ENCODE measurements around the gene ZNF407.

ZNF407 gene

GRCh38 chr18:74725690-74726089 lies 128.0 kb downstream of the ZNF407 start:
- no peak for DNase-seq (ENCODE audit: low read depth)

DNA sequence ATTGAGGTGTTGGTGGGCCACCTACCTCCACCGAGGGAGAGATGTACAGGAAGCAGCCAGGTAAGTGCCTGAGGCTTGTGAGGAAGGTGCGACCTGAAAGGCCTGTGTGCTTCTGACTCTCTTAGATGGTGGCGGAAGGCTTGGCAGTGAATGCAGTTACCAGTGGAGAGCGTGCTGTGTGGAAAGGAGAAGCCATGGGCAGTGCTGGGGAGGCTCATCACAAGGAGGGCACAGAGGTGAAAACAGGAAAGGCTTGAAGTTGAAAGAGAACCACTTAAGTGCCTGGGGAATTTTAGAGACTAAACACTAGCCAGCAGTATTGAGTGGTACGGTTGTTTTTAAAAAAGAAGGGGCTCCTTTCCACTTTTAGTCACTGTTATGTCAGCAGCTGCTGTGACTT lies 130.9 kb downstream of the ZNF407 start:
- no peak for DNase-seq (ENCODE audit: low read depth)

GRCh38 chr18:74731097-74731496 lies 133.4 kb downstream of the ZNF407 start:
- peak; percentile 76 for DNase-seq (ENCODE audit: low read depth)

DNA sequence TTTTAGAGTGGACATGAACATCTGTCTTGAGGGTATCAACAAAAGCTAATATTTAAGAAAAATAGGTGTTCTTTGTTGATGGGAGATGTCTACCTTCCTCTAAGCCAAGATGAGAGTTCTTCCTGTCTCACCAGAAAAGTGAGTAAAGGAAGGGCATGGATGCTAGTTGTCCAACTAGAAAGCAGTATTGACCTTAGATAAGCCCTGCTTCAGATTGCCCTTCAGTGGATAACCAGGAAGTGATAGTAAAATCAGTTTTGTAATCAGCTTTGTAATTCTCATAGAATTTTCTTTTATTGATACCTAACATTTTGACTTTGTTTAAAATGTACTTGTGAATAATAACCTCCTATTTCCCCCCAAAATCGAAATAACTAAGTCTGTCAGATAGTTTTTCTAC lies 134.7 kb downstream of the ZNF407 start:
- DNase-seq (ENCODE audit: low read depth), result no peak

DNA sequence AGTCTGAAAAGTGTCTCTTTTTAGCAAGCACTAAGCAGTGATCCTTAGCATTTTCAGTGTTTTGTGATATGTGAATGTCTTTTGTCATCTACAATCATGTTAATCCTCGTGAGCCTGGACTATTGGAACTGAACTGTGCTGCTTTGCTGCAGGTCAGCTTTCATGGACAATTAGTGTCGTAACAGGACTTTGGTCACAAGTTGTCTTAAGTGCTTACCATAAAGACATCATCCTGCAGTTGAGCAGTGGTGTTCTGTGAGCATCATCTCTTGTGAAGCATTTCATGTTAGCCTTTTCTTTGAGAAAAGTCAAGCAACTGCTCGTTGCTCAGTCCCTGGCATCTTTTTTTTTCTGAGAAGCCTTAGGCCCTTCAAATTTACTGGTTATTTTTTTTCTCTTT lies 135.9 kb downstream of the ZNF407 start:
- DNase-seq (ENCODE audit: low read depth), result no peak

DNA sequence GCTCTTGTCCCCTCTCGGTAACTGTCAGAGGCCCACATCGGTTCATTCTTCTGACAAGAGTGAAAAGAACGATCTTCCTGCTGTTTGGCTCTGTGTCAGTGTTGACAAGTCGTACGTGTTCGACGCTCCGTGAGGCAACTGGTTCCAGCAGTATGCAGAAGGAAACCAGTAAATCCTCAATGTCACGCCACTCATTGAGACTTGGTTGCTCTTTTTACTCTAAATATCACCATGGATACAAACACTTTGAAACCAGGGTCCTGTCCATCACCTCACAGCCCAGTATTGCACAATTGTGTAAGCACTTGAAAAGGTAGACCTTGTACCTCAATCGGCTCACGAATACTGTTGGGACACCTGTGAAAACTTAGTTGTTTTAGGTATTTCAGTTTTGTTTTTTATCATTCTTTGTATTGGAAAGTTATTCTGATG lies 136.4 kb downstream of the ZNF407 start:
- no peak for DNase-seq (ENCODE audit: low read depth)

DNA sequence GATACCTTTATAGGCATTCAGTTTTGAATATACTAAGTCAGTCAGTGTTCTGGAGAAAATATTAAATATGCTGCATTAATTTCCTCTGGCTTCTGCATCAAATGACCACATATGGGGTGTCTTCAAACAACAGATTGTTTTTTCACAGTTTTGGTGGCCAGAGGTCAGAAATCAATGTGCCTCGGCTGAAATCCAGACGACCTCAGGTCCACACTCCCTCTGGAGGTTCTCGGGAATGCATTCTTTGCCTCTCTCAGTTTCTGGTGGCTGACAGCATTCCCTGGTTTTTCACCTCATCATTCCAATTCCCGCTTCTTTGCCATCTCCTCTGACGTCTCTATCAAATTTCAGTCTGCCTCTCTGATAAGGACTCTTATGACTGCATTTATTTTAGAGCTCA lies 142.3 kb downstream of the ZNF407 start:
- no peak for DNase-seq (ENCODE audit: low read depth)

DNA sequence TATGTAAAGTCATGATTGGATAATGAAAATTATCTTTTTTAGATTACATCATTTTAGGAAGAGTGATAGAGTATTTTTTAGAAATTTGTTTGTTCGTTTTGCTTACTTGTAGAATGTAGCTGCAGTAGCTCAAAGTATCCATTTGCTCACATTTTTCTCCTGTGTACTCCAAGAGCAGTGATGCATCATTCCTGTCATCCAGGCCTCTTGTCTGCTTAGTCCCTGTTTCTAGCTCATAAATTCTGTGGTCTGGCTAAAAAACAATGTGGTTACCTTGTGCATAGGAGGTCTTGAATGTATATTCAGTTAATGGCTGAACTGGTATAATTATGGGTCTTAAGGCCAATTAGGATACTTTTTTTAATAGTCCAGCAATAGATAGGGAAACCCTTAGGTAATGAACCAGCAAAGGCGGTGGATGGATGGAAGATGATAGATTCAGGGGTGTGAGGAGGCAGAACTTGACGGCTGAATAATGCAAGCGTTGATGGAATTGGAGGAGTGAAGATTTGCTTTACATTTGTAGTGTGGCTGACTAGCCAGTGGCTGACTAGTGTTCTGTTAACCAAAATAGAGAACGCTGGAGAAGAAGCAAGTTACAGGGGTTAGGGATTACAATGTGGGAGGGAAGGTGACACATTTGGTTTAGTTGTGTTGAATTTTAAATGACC lies 145.0 kb downstream of the ZNF407 start:
- peak; percentile 35 for DNase-seq (ENCODE audit: low read depth)

- DNase-seq (ENCODE audit: low read depth), result peak; percentile 91
Observed at GRCh38 chr18:74745633-74746403, 148.1 kb downstream of the ZNF407 start.

DNA sequence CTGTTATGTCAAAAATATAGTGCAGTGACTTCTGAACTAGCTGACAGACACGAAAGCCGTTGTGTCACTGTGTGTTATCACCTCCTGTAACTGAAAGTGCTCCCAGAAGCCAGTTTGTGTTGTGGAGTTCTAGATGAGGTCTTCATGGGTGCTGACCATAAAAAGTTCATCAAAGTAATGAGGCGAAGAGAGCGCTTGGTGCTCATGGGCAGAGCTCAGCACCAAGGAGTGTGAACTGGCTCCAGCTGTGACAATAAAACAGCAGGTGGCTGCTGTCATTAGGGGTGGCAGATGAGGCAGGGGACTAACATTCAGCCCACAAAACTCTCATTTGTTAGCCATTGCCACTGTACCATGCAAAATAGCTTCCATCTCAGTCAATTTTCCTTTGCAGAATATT lies 151.1 kb downstream of the ZNF407 start:
- no peak for DNase-seq (ENCODE audit: low read depth)

DNA sequence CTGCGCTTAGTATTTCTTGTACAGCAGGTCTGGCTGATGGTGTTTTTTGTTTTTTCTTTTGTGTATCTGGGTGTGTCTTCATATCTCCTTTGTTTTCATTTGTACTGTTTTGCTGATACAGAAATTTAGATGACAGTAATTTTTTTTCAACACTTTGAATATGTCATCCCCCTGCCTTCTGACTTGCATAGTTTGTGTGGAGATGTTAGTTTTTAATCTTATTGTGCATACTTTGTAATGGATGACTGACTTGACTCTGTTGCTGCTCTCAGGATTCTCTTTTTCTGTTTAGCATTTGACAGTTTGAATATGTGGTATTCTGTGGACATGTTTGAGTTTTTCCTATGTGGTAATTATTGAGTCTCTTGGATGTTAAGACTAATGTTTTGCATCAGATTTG lies 161.3 kb downstream of the ZNF407 start:
- DNase-seq (ENCODE audit: low read depth), result no peak

GRCh38 chr18:74760026-74760425 lies 162.4 kb downstream of the ZNF407 start:
- no peak for DNase-seq (ENCODE audit: low read depth)

GRCh38 chr18:74760436-74760835 lies 162.8 kb downstream of the ZNF407 start:
- DNase-seq (ENCODE audit: low read depth), result no peak

DNA sequence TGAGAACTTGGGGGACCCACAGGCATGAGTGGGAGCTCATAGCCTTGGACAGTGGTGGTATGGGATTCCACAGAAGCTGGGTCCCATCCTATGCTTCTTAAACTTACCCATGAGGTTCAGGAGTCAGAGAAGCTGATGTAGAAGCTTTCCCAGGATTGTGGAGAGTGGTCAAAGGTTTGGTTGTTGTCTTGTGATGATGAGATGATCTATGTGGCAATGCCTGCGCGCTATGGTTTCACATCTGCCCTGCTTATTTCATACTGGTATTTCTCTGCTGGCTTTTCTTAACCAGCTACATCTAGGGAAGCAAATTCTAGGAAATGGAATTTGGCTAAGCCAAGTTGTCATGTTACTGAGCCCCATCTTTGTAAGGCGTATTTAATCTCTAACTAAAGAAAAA lies 168.6 kb downstream of the ZNF407 start:
- no peak for DNase-seq (ENCODE audit: low read depth)

GRCh38 chr18:74768096-74768495 lies 170.4 kb downstream of the ZNF407 start:
- no peak for DNase-seq (ENCODE audit: low read depth)

DNA sequence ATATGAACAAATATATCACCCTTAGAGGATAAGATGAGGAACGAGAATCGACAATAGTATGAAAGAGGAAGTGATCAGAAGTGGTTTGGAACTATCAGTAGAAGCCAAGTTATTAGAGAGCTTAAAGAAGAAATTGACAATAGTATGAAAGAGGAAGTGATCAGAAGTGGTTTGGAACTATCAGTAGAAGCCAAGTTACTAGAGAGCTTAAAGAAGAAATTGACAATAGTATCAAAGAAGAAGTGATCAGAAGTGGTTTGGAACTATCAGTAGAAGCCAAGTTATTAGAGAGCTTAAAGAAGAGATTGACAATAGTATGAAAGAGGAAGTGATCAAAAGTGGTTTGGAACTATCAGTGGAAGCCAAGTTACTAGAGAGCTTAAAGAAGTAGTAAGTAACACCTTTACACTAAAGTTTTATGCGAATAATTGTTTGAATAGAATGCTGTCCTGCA lies 175.5 kb downstream of the ZNF407 start:
- DNase-seq (ENCODE audit: low read depth), result no peak

DNA sequence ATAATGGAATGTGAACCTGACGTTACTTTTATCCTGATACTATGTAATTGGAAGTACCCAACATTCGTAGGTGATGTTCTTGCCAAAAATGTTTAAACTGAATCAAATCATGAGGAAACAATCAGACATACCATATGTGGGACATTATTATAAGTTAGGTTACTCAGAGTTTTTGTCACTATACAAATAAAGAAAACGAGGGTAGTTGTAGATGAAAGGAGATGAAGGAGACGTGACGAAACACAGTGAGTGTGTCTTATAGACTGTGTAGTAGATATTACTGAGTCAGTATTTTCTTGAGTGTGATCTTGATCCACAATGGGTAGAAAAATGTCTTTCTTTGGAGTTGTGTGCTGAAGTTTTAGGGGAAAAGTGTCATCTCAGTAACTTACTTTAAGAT lies 176.8 kb downstream of the ZNF407 start:
- no peak for DNase-seq (ENCODE audit: low read depth)

GRCh38 chr18:74775239-74775638 lies 177.6 kb downstream of the ZNF407 start:
- peak; percentile 75 for DNase-seq (ENCODE audit: low read depth)

DNA sequence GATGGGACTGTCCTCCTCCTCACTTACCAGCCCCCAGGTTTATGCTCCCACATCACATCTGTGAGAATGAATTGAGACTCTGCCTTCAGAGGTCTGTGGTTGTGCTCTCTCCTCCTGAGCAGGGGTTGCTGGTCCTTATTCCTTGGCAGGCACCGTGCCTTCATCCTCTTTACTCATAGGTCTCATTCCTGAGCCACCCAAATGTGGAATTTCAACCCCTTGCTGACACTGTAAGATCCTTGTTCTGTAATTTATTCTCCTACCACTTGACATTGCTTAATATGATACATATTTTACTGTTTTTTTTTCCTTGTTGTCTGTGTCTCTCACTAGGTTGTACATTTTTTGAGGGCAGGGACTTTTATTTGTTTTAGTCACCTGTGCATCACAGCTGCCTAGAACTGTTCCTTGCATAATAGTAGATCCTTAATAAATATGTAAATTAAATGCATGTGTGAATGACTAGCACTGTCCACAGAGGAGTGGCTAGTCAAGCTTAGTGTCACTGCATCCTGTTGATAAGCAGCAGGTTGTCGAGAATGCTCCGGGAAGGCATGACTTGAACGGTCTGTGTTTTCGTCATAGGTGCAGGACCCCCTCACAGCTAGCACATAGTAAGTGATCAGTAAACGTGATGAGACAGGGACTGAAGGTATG lies 180.6 kb downstream of the ZNF407 start:
- no peak for DNase-seq (ENCODE audit: low read depth)

DNA sequence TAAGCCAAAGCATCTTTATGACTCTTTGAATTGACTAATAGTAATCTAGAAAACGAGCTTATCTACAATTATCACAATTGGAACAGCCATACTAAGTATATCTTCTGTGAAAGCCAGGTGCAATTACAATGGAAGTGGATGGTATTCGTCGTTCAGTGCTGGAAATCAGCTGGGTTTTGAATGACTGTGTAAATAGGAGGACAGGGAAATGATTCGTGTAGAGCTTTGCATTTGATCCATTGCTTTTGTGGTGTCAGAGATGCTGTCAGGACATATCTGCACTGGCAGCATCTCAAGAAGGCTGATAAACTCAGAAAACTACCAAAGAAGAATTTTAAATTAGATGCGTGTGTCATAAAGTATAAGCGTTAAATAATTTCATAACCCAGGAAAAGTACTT lies 187.1 kb downstream of the ZNF407 start:
- DNase-seq (ENCODE audit: low read depth), result no peak

GRCh38 chr18:74785632-74786031 lies 188.0 kb downstream of the ZNF407 start:
- no peak for DNase-seq (ENCODE audit: low read depth)

DNA sequence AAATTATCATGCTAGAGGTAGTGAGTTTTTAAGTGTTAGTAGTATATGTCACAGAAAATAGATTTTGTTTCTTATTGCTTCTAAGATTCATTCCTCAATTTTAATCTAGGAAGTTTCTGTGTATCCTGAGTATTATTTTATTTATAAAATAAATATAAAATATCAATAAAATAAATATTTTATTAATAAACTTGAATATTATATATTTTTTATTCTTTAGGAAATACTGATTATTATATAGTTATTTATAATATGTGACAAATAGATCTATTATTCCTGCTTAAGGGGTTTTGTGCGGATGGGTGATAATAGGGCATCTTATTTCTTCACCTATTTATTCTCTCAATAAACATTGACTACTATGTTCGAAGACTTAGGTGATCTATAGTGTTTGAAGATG lies 191.0 kb downstream of the ZNF407 start:
- no peak for DNase-seq (ENCODE audit: low read depth)

- DNase-seq (ENCODE audit: low read depth), result no peak
Observed at GRCh38 chr18:74789078-74789477, 191.4 kb downstream of the ZNF407 start.

All from ELR (cell line).